Neural cell (in vitro differentiated cells): ENCODE results near the gene SMTNL2. TPM values are rescaled to one million over a fixed set of nuclear protein-coding genes. Genes with fewer than 3 reads are reported as not detected.

Source experiments
- H2AFZ ChIP-seq: fragments of 200-600, 300-800 bp; sonication (generic), shearing (Covaris generic); 2 replicates; pipeline ENCODE4 v1.6.0; 2014; ENCODE audit warnings: low read depth, mild to moderate bottlenecking, antibody characterized with exemption, low read length, moderate library complexity
- H3F3A ChIP-seq: fragments of 200-600 bp; shearing (Covaris generic); 2 replicates; pipeline ENCODE4 v1.6.1; 2016; ENCODE audit warnings: mild to moderate bottlenecking, moderate library complexity, mixed read lengths, antibody characterized with exemption, low read length; ENCODE audit not compliant: insufficient read depth, poor library complexity, severe bottlenecking
- H3K27ac ChIP-seq: fragments of 200-600, 300-800 bp; sonication (generic), shearing (Covaris generic); 2 replicates; pipeline ENCODE4 v1.5.1; 2014; ENCODE audit warnings: mild to moderate bottlenecking, low read length, moderate library complexity
- H3K27me3 ChIP-seq: fragments of 300-800, 200-600 bp; sonication (generic), shearing (Covaris generic); 2 replicates; pipeline ENCODE4 v1.6.0; 2014; ENCODE audit warnings: mild to moderate bottlenecking, low read depth, low read length, moderate library complexity; ENCODE audit not compliant: insufficient read depth
- H3K36me3 ChIP-seq: fragments of 300-800, 200-600 bp; sonication (generic), shearing (Covaris generic); 2 replicates; pipeline ENCODE4 v1.5.1; 2014; ENCODE audit warnings: mild to moderate bottlenecking, antibody characterized with exemption, low read length, moderate library complexity; ENCODE audit not compliant: insufficient read depth
- H3K4me2 ChIP-seq: fragments of 300-800, 200-600 bp; sonication (generic), shearing (Covaris generic); 2 replicates; pipeline ENCODE4 v1.6.0; 2014; ENCODE audit warnings: mild to moderate bottlenecking, low read length
- H3K4me3 ChIP-seq: fragments of 300-800, 200-600 bp; sonication (generic), shearing (Covaris generic); 2 replicates; pipeline ENCODE4 v1.5.1; 2014; ENCODE audit warnings: mild to moderate bottlenecking, low read length, moderate library complexity
- H3K79me2 ChIP-seq: fragments of 200-600 bp; shearing (Covaris generic); replicated peaks from 2 replicates; pipeline ENCODE4 v1.6.0; 2014; ENCODE audit warnings: mild to moderate bottlenecking, low read length, moderate library complexity; ENCODE audit not compliant: insufficient read depth
- H3K9ac ChIP-seq: fragments of 300-800, 200-600 bp; sonication (generic), shearing (Covaris generic); 2 replicates; pipeline ENCODE4 v1.6.1; 2016; ENCODE audit warnings: mild to moderate bottlenecking, low read length, mixed read lengths
- H3K9me2 ChIP-seq: fragments of 200-600 bp; shearing (Covaris generic); 2 replicates; pipeline ENCODE4 v1.6.1; 2016; ENCODE audit warnings: mild to moderate bottlenecking, low read length, mixed read lengths; ENCODE audit not compliant: insufficient read depth
- H3K9me3 ChIP-seq: fragments of 200-600, 300-800 bp; sonication (generic), shearing (Covaris generic); 2 replicates; pipeline ENCODE4 v1.6.1; 2016; ENCODE audit warnings: mild to moderate bottlenecking, mixed run types, low read length, moderate library complexity, mixed read lengths
- H4K20me1 ChIP-seq: fragments of 200-600 bp; shearing (Covaris generic); 2 replicates; pipeline ENCODE4 v1.6.1; 2016; ENCODE audit warnings: mild to moderate bottlenecking, mixed run types; ENCODE audit not compliant: insufficient read depth
- CTCF ChIP-seq: fragments of 450-650 bp; IDR thresholded peaks from 2 replicates; pipeline ENCODE4 v1.5.1; 2014; ENCODE audit warnings: antibody characterized with exemption, mild to moderate bottlenecking, moderate library complexity; ENCODE audit not compliant: poor library complexity, severe bottlenecking
- EP300 ChIP-seq: fragments of 450-650 bp; conservative IDR thresholded peaks from 2 replicates; pipeline ENCODE4 v1.6.1; 2014; ENCODE audit warnings: antibody characterized with exemption, mild to moderate bottlenecking, moderate library complexity; ENCODE audit not compliant: poor library complexity, severe bottlenecking
- EZH2 ChIP-seq: fragments of 200-600, 300-800 bp; shearing (Covaris generic), sonication (generic); IDR thresholded peaks from 2 replicates; pipeline ENCODE4 v1.6.1; 2014; ENCODE audit warnings: antibody characterized with exemption, low read length, borderline replicate concordance, mild to moderate bottlenecking; ENCODE audit not compliant: insufficient read depth, poor library complexity, severe bottlenecking
- MXI1 ChIP-seq: fragments of 450-650 bp; conservative IDR thresholded peaks from 2 replicates; pipeline ENCODE4 v1.6.1; 2014; ENCODE audit warnings: antibody characterized with exemption, mild to moderate bottlenecking; ENCODE audit not compliant: poor library complexity, severe bottlenecking
- POLR2AphosphoS5 ChIP-seq: IDR thresholded peaks from 2 replicates; pipeline ENCODE4 v1.6.1; 2012
- RAD21 ChIP-seq: fragments of 450-650 bp; conservative IDR thresholded peaks from 2 replicates; pipeline ENCODE4 v1.6.1; 2014; ENCODE audit warnings: antibody characterized with exemption, mild to moderate bottlenecking, moderate library complexity
- REST ChIP-seq: IDR thresholded peaks from 2 replicates; pipeline ENCODE4 v1.6.1; 2012; ENCODE audit warnings: borderline replicate concordance
- SMC3 ChIP-seq: fragments of 450-650 bp; conservative IDR thresholded peaks from 2 replicates; pipeline ENCODE4 v1.6.1; 2014; ENCODE audit warnings: antibody characterized with exemption, mild to moderate bottlenecking, moderate library complexity; ENCODE audit not compliant: poor library complexity
- TAF1 ChIP-seq: IDR thresholded peaks from 2 replicates; pipeline ENCODE4 v1.6.1; 2012; ENCODE audit warnings: low read depth
- polyA plus RNA-seq: library from polyadenylated mRNA; depleted of rRNA; stranded (reverse); fragments of >200 nt; gene quantifications from 2 replicates; pipeline ENCODE4 v1.2.3, GENCODE V29; 2014

The SMTNL2 gene
- polyA plus RNA-seq, 1 donor from 2014 or later = 0.81 TPM

DNA sequence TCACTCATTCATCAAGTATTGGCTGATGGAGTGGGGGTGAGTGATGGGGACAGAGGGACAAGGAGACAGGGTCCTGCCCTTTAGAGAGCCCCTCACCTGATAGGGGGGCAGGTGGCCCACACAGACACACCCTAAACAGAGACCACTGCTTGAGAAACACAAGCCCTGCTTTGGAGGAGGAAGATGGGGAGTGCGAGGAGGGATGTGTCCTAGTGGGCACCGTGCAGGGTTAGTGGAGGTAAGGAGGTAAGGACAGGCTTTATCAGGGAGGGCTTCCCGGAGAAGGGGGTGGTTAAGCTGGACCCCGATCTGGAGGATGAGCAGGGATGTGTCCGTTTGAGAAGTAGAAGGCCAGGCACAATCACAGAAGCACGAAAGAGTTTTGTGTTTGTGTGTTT is 8.2 kb upstream of the SMTNL2 start:
- Histone ChIP-seq H3K4me3 (no peak overlapping the region), H4K20me1 (no peaks in the 10 kb centered on the region), H3F3A (no peaks in the 10 kb centered on the region), H3K79me2 (no peaks in the 10 kb centered on the region), H3K4me2 (no peak overlapping the region), H2AFZ (no peak overlapping the region), H3K9me2 (no peaks in the 10 kb centered on the region), H3K27ac (no peak overlapping the region), H3K27me3 (no peaks in the 10 kb centered on the region), H3K9me3 (no peaks in the 10 kb centered on the region), H3K9ac (no peak overlapping the region), H3K36me3 (no peaks in the 10 kb centered on the region)
- TF ChIP-seq TAF1 = no peak
- TF ChIP-seq EZH2 = no peak
- no peak for TF ChIP-seq POLR2AphosphoS5
- no peak for TF ChIP-seq EP300

DNA sequence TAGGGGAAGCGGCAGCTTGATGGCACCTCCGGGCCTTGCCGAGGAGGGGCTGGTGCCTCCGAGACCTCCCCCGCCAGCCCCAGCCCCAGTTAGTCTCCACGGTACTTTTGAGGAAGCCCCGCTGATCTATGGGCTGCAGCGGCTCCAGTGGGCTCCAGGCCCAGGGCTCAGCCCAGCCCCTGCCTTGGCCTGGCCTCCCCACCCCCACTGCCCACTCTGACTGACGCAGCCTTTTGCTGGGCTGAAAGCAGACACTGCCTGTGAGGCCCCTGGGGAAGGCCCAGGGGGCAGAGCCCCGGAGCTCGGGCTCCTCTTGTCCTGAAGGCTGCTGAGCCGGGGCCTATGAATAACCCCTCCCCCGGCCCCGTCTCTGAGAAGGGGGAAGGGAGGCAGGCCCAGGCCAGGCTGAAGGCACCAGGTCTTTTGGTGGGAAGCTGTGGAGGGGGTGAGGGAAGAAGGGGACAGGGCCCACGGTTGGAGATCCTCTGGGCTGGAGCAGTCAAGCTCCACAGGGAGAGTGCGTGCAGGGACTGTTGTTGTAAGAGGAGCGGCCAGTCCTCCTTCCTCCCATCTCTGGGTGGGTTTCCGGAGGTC is 7.5 kb upstream of the SMTNL2 start:
- Histone ChIP-seq H3K9ac (no peak overlapping the region), H3K27me3 (no peaks in the 10 kb centered on the region), H3F3A (no peaks in the 10 kb centered on the region), H3K9me2 (no peaks in the 10 kb centered on the region), H3K4me3 (no peak overlapping the region), H3K27ac (no peak overlapping the region), H2AFZ (no peak overlapping the region), H3K79me2 (no peaks in the 10 kb centered on the region), H3K4me2 (no peak overlapping the region), H3K36me3 (no peaks in the 10 kb centered on the region), H3K9me3 (no peaks in the 10 kb centered on the region), H4K20me1 (no peaks in the 10 kb centered on the region)
- TF ChIP-seq EZH2 (no peak), TAF1 (no peak), RAD21 (no peak), CTCF (no peak), EP300 (no peak), MXI1 (no peak), SMC3 (no peak), REST (no peak), POLR2AphosphoS5 (no peak)
